ENCODE results near the gene ITGB3.

DNA sequence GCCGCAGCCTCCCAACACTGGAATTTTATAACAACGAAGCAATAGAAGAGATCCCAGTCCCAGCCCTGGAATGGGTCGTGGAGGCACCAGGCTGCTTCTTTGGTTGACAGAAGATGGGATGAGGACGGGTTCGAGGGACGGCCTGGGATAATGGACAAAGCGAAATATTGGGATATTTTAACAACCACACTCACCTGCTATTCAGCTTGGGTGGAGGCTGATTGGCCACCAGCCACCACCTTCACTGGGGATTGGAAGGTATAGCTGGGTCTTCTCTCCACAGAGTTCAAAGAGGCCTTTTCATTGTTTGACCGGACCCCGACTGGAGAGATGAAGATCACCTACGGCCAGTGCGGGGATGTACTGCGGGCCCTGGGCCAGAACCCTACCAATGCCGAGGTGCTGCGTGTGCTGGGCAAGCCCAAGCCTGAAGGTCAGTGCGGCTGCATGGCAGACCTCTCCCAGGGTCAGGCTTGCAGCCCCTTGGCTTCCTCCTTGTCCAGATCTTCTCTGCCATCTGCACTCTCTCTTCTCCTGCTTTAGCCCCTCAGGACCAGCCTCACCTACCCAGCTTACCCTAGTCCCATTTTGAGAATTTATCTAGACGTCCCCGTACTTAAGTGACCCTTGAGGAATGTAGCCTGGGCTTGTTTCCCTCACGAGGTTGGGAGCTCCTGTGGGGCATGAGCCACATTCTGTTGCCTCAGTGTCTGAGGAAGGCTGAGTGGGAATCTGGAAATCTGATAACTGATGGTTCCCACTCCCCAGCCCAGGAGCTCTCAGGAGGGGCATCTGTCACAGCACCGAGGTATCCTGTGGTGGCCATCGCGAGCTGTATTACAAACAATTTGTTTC lies 33.8 kb upstream of the ITGB3 start:
- TF ChIP-seq ELF1 (IDR thresholded peaks at IDR 0.05) (no peak), YY1 (IDR thresholded peaks at IDR 0.05; ENCODE audit: low read depth) (no peak), TAF1 (IDR thresholded peaks at IDR 0.05; ENCODE audit: borderline replicate concordance, low read depth, low read length) (no peak), POLR2AphosphoS5 (IDR thresholded peaks at IDR 0.05; ENCODE audit: low read depth, low read length) (no peak), MAX (IDR thresholded peaks at IDR 0.05; ENCODE audit: low read depth) (no peak), EP300 (IDR thresholded peaks at IDR 0.05; ENCODE audit: borderline replicate concordance in 1 of 2, low read depth in 1 of 2, low read length in 1 of 2) (no peak), RCOR1 (IDR thresholded peaks at IDR 0.05; ENCODE audit: low read length) (no peak), GATA2 (CRISPR knock-in tag; IDR thresholded peaks at IDR 0.05) (no peak), FOXM1 (IDR thresholded peaks at IDR 0.05; ENCODE audit: low read depth) (no peak)
- TF ChIP-seq, protein P1, sequence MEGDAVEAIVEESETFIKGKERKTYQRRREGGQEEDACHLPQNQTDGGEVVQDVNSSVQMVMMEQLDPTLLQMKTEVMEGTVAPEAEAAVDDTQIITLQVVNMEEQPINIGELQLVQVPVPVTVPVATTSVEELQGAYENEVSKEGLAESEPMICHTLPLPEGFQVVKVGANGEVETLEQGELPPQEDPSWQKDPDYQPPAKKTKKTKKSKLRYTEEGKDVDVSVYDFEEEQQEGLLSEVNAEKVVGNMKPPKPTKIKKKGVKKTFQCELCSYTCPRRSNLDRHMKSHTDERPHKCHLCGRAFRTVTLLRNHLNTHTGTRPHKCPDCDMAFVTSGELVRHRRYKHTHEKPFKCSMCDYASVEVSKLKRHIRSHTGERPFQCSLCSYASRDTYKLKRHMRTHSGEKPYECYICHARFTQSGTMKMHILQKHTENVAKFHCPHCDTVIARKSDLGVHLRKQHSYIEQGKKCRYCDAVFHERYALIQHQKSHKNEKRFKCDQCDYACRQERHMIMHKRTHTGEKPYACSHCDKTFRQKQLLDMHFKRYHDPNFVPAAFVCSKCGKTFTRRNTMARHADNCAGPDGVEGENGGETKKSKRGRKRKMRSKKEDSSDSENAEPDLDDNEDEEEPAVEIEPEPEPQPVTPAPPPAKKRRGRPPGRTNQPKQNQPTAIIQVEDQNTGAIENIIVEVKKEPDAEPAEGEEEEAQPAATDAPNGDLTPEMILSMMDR (IDR thresholded peaks at IDR 0.05), result no peak
